Osteoblast (primary cell): ENCODE results near the gene GNB3. TPM values are rescaled to one million over a fixed set of nuclear protein-coding genes. Genes with fewer than 3 reads are reported as not detected.

Experiments used
- DNase-seq: peaks from one replicate; pipeline ENCODE4 v3.0.0; 2011; ENCODE audit warnings: low spot score, mixed read lengths; ENCODE audit not compliant: insufficient read length; ENCODE audit errors: missing footprints
- H2AFZ ChIP-seq: 2 replicates; pipeline ENCODE4 v1.6.0; 2011; ENCODE audit warnings: mild to moderate bottlenecking, low read length
- H3K27ac ChIP-seq: 2 replicates; pipeline ENCODE4 v1.5.1; 2011; ENCODE audit warnings: mild to moderate bottlenecking, low read depth, low read length, moderate library complexity
- H3K27me3 ChIP-seq: 2 replicates; pipeline ENCODE4 v1.6.0; 2012; ENCODE audit warnings: mild to moderate bottlenecking, control low read depth, inconsistent platforms, low read length, moderate library complexity; ENCODE audit not compliant: insufficient read depth
- H3K36me3 ChIP-seq: 2 replicates; pipeline ENCODE4 v1.5.1; 2011; ENCODE audit warnings: mild to moderate bottlenecking, low read length, control low read depth, moderate library complexity; ENCODE audit not compliant: insufficient read depth
- H3K4me1 ChIP-seq: 2 replicates; pipeline ENCODE4 v1.5.1; 2011; ENCODE audit warnings: mild to moderate bottlenecking, low read length, control low read depth, moderate library complexity; ENCODE audit not compliant: insufficient read depth
- H3K4me2 ChIP-seq: 2 replicates; pipeline ENCODE4 v1.6.0; 2011; ENCODE audit warnings: mild to moderate bottlenecking, low read length; ENCODE audit not compliant: insufficient read depth
- H3K4me3 ChIP-seq: fragments of 200-600 bp; sonication (generic); 3 replicates; pipeline ENCODE4 v1.5.1; 2012; ENCODE audit warnings: mild to moderate bottlenecking, low read length, inconsistent platforms; ENCODE audit not compliant: insufficient read depth
- H3K79me2 ChIP-seq: 2 replicates; pipeline ENCODE4 v1.6.0; 2012; ENCODE audit warnings: mild to moderate bottlenecking, low read length, control low read depth, inconsistent platforms; ENCODE audit not compliant: insufficient read depth
- H3K9me3 ChIP-seq: 2 replicates; pipeline ENCODE4 v1.5.1; 2011; ENCODE audit warnings: low read depth, low read length, control low read depth
- H4K20me1 ChIP-seq: 2 replicates; pipeline ENCODE4 v1.6.0; 2012; ENCODE audit warnings: mild to moderate bottlenecking, low read length, control low read depth; ENCODE audit not compliant: insufficient read depth
- CTCF ChIP-seq: IDR thresholded peaks from 2 replicates; pipeline ENCODE4 v1.5.1; 2011; ENCODE audit warnings: mild to moderate bottlenecking, low read depth, low read length, moderate library complexity; ENCODE audit errors: extremely low read depth
- total RNA-seq: library from RNA; depleted of rRNA; stranded (reverse); fragments of >200 nt; gene quantifications from 2 replicates; pipeline ENCODE4 v1.2.3, GENCODE V29; 2012

GNB3 gene
- total RNA-seq, 1 donor: 1.4 TPM

DNA sequence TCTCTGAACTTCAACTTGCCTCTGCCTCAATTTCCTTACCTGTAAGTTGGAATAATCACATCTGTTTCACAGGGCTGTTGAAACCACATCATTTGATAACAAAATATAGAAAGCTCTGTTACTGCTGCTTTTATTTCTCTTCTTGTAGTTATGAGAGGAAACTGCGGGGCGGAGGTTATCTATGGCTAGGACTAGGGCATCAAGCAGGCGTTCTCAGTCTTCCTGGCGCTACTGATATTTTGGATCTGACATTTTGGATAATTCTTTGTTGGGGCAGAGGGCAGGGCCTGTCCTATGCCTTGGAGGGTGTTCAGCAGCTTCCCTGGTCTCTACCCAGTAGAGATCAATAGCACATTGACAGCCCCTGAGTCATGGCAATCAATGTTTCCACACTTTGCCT, 8.6 kb upstream of the GNB3 start:
- Histone ChIP-seq H3K36me3 (peaks cover 60% of the 10 kb centered on the region), H3K4me1 (peaks cover 14% of the 10 kb centered on the region), H3K27me3 (no peaks in the 10 kb centered on the region), H3K4me2 (no peak overlapping the region), H3K4me3 (no peak overlapping the region), H4K20me1 (peaks cover 10% of the 10 kb centered on the region), H3K27ac (no peak overlapping the region), H2AFZ (no peak overlapping the region), H3K9me3 (no peaks in the 10 kb centered on the region), H3K79me2 (peaks cover 45% of the 10 kb centered on the region)
- DNase-seq: peak; percentile 2
- no peak for TF ChIP-seq CTCF

DNA sequence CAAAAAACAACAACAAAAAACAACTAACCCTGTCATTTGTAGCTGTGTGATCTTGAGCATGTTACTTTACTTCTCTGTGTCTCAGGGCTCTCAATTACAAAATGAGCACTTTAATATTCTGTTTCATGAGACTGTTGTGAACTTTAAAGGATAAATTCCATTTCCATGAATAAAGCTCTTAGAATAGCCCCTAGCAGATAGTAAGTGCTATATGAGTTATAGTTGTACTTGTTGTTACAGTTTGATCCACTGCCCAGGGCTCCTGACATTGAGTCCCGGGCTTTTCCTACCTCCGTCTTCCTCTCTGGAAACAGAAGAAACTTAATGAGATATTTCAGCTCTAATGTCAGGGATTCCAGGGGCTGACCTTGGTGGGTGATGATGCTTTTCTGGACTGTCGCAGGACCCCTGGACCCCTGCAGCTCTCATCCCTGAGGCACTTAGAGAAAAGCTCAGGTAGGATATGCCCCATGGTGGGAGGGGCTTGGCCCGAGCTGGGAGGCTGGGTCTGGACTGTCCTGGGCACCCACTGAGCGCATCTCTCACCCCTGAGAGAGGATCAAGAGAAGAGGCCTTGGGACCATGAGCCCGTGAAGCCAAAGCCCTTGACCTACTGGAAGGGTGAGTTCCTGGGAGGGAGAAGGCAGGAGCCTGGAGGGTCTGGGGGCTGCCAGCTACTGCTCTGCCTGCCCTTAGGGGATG, 7.4 kb upstream of the GNB3 start:
- H3K36me3 ChIP-seq: peaks cover 72% of the 10 kb centered on the region
- peaks cover 9% of the 10 kb centered on the region for H3K4me1 ChIP-seq
- no peaks in the 10 kb centered on the region for H3K9me3 ChIP-seq
- H3K27me3 ChIP-seq: no peaks in the 10 kb centered on the region
- no peak for TF ChIP-seq CTCF
- no peak overlapping the region for H3K4me2 ChIP-seq
- H4K20me1 ChIP-seq: peaks cover 16% of the 10 kb centered on the region
- DNase-seq: peak; percentile 89
- H3K79me2 ChIP-seq: peaks cover 37% of the 10 kb centered on the region
- no peak overlapping the region for H2AFZ ChIP-seq
- no peak overlapping the region for H3K4me3 ChIP-seq
- H3K27ac ChIP-seq: no peak overlapping the region

- Histone ChIP-seq H3K4me1 (peaks cover 9% of the 10 kb centered on the region), H2AFZ (no peak overlapping the region), H3K27ac (no peak overlapping the region), H3K36me3 (peaks cover 75% of the 10 kb centered on the region), H3K4me2 (no peak overlapping the region), H3K9me3 (no peaks in the 10 kb centered on the region), H4K20me1 (peaks cover 17% of the 10 kb centered on the region), H3K27me3 (no peaks in the 10 kb centered on the region), H3K79me2 (peaks cover 28% of the 10 kb centered on the region), H3K4me3 (no peak overlapping the region)
- TF ChIP-seq CTCF: no peak
- peak; percentile 60 for DNase-seq
Measured at GRCh38 chr12:6834254-6834653, 6.5 kb upstream of the GNB3 start.

GRCh38 chr12:6834873-6835272, 5.9 kb upstream of the GNB3 start:
- H3K27me3 ChIP-seq: no peaks in the 10 kb centered on the region
- no peak overlapping the region for H3K4me3 ChIP-seq
- no peak overlapping the region for H3K27ac ChIP-seq
- peaks cover 3% of the 10 kb centered on the region for H3K4me1 ChIP-seq
- H4K20me1 ChIP-seq: peaks cover 17% of the 10 kb centered on the region
- H3K4me2 ChIP-seq: no peak overlapping the region
- TF ChIP-seq CTCF: no peak
- no peak overlapping the region for H2AFZ ChIP-seq
- peak; percentile 54 for DNase-seq
- no peaks in the 10 kb centered on the region for H3K9me3 ChIP-seq
- peaks cover 75% of the 10 kb centered on the region for H3K36me3 ChIP-seq
- peaks cover 22% of the 10 kb centered on the region for H3K79me2 ChIP-seq
